ENCODE measurements around the gene SRRM3. TPM values are rescaled to one million over a fixed set of nuclear protein-coding genes. Genes with fewer than 3 reads are reported as not detected.
A peak's percentile ranks its signal among the peaks of the same experiment; 100 is the strongest.
"Not testable (repeated sequence)": the region's sequence is repeated elsewhere in the genome, so short reads cannot be mapped to it uniquely, and the experiment has no call there.

The SRRM3 gene
- total RNA-seq, 1 donor from 2014 or later, result 4.0 TPM

- no peak overlapping the region for H3K27ac Mint-ChIP-seq
Measured at GRCh38 chr7:76165106-76165972, 36.4 kb upstream of the SRRM3 start.

GRCh38 chr7:76165973-76166403 is 35.7 kb upstream of the SRRM3 start:
- Mint-ChIP-seq H3K27me3 (no peaks in the 10 kb centered on the region), H3K9me3 (no peaks in the 10 kb centered on the region), H3K27ac (peak overlapping the region; percentile 96), H3K4me1 (ENCODE audit: unreplicated experiment) (no peaks in the 10 kb centered on the region), H3K36me3 (no peaks in the 10 kb centered on the region), H3K4me3 (peak overlapping the region; percentile 88)
- no peak for DNase-seq (ENCODE audit: extremely low spot score, unreplicated experiment)
- no peak for TF ChIP-seq CTCF (conservative IDR thresholded peaks at IDR 0.05)

More at GRCh38 chr7:76165106-76165972, 36.4 kb upstream of the SRRM3 start:
- H3K36me3 Mint-ChIP-seq, result no peaks in the 10 kb centered on the region
- H3K27me3 Mint-ChIP-seq, result no peaks in the 10 kb centered on the region
- TF ChIP-seq CTCF (conservative IDR thresholded peaks at IDR 0.05), result no peak
- no peak overlapping the region for H3K4me3 Mint-ChIP-seq
- H3K9me3 Mint-ChIP-seq, result no peaks in the 10 kb centered on the region
- no peak for DNase-seq (ENCODE audit: extremely low spot score, unreplicated experiment)
- no peaks in the 10 kb centered on the region for H3K4me1 Mint-ChIP-seq (ENCODE audit: unreplicated experiment)

- Mint-ChIP-seq H3K27ac (peak overlapping the region; percentile 96), H3K36me3 (no peaks in the 10 kb centered on the region), H3K27me3 (no peaks in the 10 kb centered on the region), H3K4me3 (peak overlapping the region; percentile 88), H3K9me3 (no peaks in the 10 kb centered on the region), H3K4me1 (ENCODE audit: unreplicated experiment) (no peaks in the 10 kb centered on the region)
- DNase-seq (ENCODE audit: extremely low spot score, unreplicated experiment), result peak; percentile 98
- TF ChIP-seq CTCF (conservative IDR thresholded peaks at IDR 0.05), result peak; percentile 50
Measured at GRCh38 chr7:76166404-76167255, 35.1 kb upstream of the SRRM3 start.

- Mint-ChIP-seq H3K36me3 (no peaks in the 10 kb centered on the region), H3K27ac (no peak overlapping the region), H3K4me3 (no peak overlapping the region), H3K4me1 (ENCODE audit: unreplicated experiment) (peaks cover 5% of the 10 kb centered on the region), H3K9me3 (no peaks in the 10 kb centered on the region), H3K27me3 (no peaks in the 10 kb centered on the region)
- DNase-seq (ENCODE audit: extremely low spot score, unreplicated experiment), result no peak
- no peak for TF ChIP-seq CTCF (conservative IDR thresholded peaks at IDR 0.05)
Measured at GRCh38 chr7:76173566-76174205, 28.0 kb upstream of the SRRM3 start.

- H3K4me3 Mint-ChIP-seq; H3K4me1 Mint-ChIP-seq (ENCODE audit: unreplicated experiment); H3K36me3 Mint-ChIP-seq; H3K27me3 Mint-ChIP-seq; H3K27ac Mint-ChIP-seq; H3K9me3 Mint-ChIP-seq; DNase-seq (ENCODE audit: extremely low spot score, unreplicated experiment): not testable (repeated sequence)
Measured at GRCh38 chr7:76176951-76177350, 24.7 kb upstream of the SRRM3 start.
